Nephron progenitor cell (in vitro differentiated cells): Measurements from ENCODE around the gene OR7C1.

Experiments
- DNase-seq: peaks from one replicate; pipeline ENCODE4 v3.0.0; 2021
- H3K27ac Mint-ChIP-seq: 2 replicates; pipeline ENCODE4 v1.8.0; 2021; ENCODE audit warnings: mild to moderate bottlenecking, moderate library complexity, mixed read lengths
- H3K27me3 Mint-ChIP-seq: 2 replicates; pipeline ENCODE4 v1.8.0; 2021; ENCODE audit warnings: mild to moderate bottlenecking, low read depth, mixed read lengths; ENCODE audit not compliant: poor library complexity
- H3K36me3 Mint-ChIP-seq: 2 replicates; pipeline ENCODE4 v1.8.0; 2021; ENCODE audit warnings: low read depth, mixed read lengths
- H3K4me1 Mint-ChIP-seq: 2 replicates; pipeline ENCODE4 v1.8.0; 2021; ENCODE audit warnings: mixed read lengths
- H3K4me3 Mint-ChIP-seq: 2 replicates; pipeline ENCODE4 v1.8.0; 2021; ENCODE audit warnings: mild to moderate bottlenecking, moderate library complexity, mixed read lengths
- H3K9me3 Mint-ChIP-seq: 2 replicates; pipeline ENCODE4 v1.8.0; 2021; ENCODE audit warnings: mild to moderate bottlenecking, moderate library complexity, mixed read lengths
- TF ChIP-seq, protein P1 (sequence below): fragments of 200-600 bp; sonication (generic); IDR thresholded peaks from 2 replicates; pipeline ENCODE4 v1.5.0; 2021; ENCODE audit warnings: antibody characterized with exemption

OR7C1 gene

DNA sequence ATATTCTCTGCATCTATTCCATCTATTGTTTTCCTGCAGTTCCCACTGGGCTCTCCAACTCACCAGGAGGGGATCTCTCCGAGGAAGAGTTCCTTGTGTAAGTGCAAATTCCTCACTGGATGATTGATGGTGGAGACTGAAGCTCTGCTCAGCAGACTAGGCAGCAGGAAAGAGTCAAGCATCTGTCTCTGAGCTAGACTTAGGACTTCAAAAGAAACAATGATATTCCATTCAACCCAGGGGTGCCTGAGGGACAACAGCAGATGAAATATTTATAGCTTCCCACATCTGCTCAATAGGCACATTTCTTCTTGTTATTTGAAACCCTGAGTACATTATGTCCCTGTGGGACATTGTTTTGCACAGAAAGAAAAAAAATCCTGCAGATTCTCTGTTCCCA lies at the start of gene OR7C1, which contains the start of gene OR7A5:
OR7C1 (minus strand) TSS at position 175 of the 400 bp plus-strand sequence. CDS start 35,049 bp downstream, outside the sequence.
OR7A5 (minus strand) TSS at position 175 of the 400 bp plus-strand sequence. CDS start 6,944 bp downstream, outside the sequence.
- TF ChIP-seq, protein P1, sequence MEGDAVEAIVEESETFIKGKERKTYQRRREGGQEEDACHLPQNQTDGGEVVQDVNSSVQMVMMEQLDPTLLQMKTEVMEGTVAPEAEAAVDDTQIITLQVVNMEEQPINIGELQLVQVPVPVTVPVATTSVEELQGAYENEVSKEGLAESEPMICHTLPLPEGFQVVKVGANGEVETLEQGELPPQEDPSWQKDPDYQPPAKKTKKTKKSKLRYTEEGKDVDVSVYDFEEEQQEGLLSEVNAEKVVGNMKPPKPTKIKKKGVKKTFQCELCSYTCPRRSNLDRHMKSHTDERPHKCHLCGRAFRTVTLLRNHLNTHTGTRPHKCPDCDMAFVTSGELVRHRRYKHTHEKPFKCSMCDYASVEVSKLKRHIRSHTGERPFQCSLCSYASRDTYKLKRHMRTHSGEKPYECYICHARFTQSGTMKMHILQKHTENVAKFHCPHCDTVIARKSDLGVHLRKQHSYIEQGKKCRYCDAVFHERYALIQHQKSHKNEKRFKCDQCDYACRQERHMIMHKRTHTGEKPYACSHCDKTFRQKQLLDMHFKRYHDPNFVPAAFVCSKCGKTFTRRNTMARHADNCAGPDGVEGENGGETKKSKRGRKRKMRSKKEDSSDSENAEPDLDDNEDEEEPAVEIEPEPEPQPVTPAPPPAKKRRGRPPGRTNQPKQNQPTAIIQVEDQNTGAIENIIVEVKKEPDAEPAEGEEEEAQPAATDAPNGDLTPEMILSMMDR = no peak
- no peaks in the 10 kb centered on the region for H3K4me1 Mint-ChIP-seq

DNA sequence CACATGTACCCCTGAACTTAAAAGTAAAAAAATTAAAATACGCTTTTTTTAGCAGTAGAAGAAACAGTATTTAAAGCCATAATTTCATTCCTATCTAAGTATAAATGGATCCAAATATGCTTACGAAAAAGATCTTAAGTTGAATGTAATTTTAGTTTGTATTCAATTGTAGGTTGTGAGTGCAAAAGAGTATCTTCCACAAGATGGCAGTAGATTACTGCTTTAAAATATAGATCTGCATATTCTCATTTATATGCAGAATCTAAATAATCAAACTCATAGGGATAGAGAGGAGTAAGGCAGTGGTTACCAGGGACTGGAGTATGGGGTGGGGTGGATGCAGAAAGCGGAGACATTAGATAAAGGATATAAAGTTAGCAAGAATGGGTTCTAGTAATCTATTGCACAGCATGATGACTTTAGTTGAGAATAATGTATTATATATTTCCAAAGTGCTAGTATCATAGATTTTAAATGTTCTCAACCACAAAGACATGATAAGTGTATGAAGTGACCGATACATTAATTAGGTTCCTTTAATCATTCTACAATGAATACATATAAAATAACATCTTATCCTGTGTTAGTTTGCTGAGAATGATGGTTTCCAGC lies 36.7 kb upstream of the OR7C1 start:
- TF ChIP-seq, protein P1 = peak; percentile 11
- no peak for DNase-seq
- Mint-ChIP-seq H3K27ac (no peak overlapping the region), H3K4me1 (no peaks in the 10 kb centered on the region), H3K4me3 (no peak overlapping the region), H3K9me3 (peaks cover 58% of the 10 kb centered on the region), H3K27me3 (peaks cover 2% of the 10 kb centered on the region), H3K36me3 (no peaks in the 10 kb centered on the region)

More for the DNA sequence above, at the start of gene OR7C1, which contains the start of gene OR7A5:
- no peak within 1 kb of the TSS for H3K27ac Mint-ChIP-seq
- no peak for DNase-seq
- H3K36me3 Mint-ChIP-seq = no peaks in the 10 kb centered on the region
- H3K27me3 Mint-ChIP-seq = peaks cover 3% of the 10 kb centered on the region
- H3K4me3 Mint-ChIP-seq = no peak within 1 kb of the TSS
- peaks cover 53% of the 10 kb centered on the region for H3K9me3 Mint-ChIP-seq

DNA sequence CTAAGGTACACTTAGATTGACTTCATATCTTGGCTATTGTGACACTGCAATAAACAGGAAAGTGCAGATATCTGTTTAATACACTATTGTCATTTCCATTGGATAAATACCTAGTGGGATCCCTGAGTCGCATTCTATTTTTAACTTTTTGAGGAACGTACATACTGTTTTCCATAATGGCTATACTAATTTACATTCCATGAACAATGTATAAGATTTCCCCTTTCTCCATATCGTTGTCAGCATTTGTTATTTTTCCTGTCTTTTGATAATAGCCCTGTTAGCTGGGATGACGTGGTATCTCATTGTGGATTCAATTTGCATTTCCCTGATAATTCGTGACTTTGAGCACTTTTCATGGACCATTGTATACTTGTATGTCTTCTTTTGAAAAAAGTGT lies 33.5 kb upstream of the OR7C1 start:
- Mint-ChIP-seq H3K4me3 (no peak overlapping the region), H3K9me3 (peaks cover 71% of the 10 kb centered on the region), H3K27ac (no peak overlapping the region), H3K27me3 (no peaks in the 10 kb centered on the region), H3K36me3 (no peaks in the 10 kb centered on the region), H3K4me1 (no peaks in the 10 kb centered on the region)
- TF ChIP-seq, protein P1 = no peak
- DNase-seq = no peak

DNA sequence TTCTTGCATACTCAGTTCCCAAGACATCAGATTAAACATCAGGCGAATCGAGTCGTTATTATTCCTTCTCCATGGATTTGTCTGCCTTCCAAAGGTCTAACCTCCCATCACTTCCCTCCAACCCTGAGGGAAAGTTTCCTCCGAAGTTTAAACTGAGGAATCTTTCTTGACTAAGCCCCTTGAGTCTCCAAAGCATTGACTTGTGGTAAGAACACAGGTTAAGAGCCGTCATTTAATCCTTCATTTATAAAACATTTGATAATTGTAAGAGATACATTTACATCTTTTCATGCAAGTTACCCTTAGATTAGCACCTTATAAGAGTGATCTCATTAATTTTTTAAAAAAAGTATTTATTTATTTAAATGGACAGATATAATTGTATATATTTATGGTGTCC lies 13.8 kb upstream of the OR7C1 start, which contains the start of gene OR7A10:
OR7A10 (minus strand) TSS at position 101 of the 400 bp plus-strand sequence. CDS start 7,045 bp downstream, outside the sequence.
- Mint-ChIP-seq H3K4me1 (no peaks in the 10 kb centered on the region), H3K4me3 (no peak within 1 kb of the TSS), H3K36me3 (no peaks in the 10 kb centered on the region), H3K27me3 (no peaks in the 10 kb centered on the region), H3K27ac (no peak within 1 kb of the TSS), H3K9me3 (peaks cover 69% of the 10 kb centered on the region)
- no peak for DNase-seq
- TF ChIP-seq, protein P1 = no peak

DNA sequence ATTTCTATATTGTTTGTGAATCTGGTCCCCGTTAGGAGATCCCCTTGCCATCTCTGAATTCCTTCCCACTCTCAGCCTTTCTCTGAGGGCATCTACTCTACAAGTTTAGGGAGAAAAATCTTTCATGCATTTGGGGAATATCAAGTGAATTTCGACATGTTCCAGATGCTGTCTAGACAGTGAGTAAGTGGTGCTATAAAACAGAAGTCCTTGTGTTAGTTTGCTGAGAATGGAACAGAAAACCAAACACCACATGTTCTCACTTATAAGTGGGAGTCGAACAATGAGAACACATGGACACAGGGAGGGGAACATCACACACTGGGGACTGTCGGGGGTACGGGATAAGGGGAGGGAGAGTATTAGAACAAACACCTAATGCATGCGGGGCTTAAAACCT lies 8.6 kb upstream of the OR7C1 start:
- H3K4me1 Mint-ChIP-seq = no peaks in the 10 kb centered on the region
- H3K27me3 Mint-ChIP-seq = peaks cover 10% of the 10 kb centered on the region
- H3K4me3 Mint-ChIP-seq = no peak overlapping the region
- no peaks in the 10 kb centered on the region for H3K36me3 Mint-ChIP-seq
- peaks cover 73% of the 10 kb centered on the region for H3K9me3 Mint-ChIP-seq
- DNase-seq = no peak
- TF ChIP-seq, protein P1 = no peak
- H3K27ac Mint-ChIP-seq = no peak overlapping the region

DNA sequence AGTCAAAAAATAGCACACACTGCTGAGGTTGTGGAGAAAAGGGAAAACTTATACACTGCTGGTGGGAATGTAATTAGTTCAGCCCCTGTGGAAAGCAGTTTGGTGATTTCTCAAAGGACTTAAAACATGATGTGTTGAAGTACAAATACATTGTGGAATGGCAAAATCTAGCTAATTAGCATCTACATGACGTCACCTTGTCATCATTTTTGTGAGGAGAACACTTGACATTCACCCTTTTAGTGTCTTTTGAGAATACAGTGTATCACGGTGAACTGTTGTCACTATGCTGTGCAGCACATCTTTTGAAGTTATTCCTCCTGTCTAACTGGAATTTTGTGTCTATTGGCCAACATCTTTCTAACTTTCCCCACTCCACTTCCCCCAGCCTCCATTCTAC lies 8.2 kb upstream of the OR7C1 start:
- H3K27me3 Mint-ChIP-seq = peaks cover 10% of the 10 kb centered on the region
- no peak overlapping the region for H3K4me3 Mint-ChIP-seq
- H3K4me1 Mint-ChIP-seq = no peaks in the 10 kb centered on the region
- H3K36me3 Mint-ChIP-seq = no peaks in the 10 kb centered on the region
- TF ChIP-seq, protein P1 = no peak
- peaks cover 69% of the 10 kb centered on the region for H3K9me3 Mint-ChIP-seq
- H3K27ac Mint-ChIP-seq = no peak overlapping the region
- no peak for DNase-seq
